Islet of Langerhans (tissue), 1 donor: Measurements from ENCODE around the gene FBXL20.
A peak's percentile ranks its signal among the peaks of the same experiment; 100 is the strongest.
"Not testable (repeated sequence)": the region's sequence is repeated elsewhere in the genome, so short reads cannot be mapped to it uniquely, and the experiment has no call there.

Experiments used
- FAIRE-seq: peaks from one replicate; lab custom pipeline; 2011; peaks lifted over from hg19 to GRCh38; lab: Jason Lieb, UNC

FBXL20 gene

GRCh38 chr17:39328815-39329214 lies 72.6 kb downstream of the FBXL20 start:
- no peak for FAIRE-seq

- no peak for FAIRE-seq
These were observed 74.3 kb downstream of the FBXL20 start for GRCh38 chr17:39327109-39327508.

DNA sequence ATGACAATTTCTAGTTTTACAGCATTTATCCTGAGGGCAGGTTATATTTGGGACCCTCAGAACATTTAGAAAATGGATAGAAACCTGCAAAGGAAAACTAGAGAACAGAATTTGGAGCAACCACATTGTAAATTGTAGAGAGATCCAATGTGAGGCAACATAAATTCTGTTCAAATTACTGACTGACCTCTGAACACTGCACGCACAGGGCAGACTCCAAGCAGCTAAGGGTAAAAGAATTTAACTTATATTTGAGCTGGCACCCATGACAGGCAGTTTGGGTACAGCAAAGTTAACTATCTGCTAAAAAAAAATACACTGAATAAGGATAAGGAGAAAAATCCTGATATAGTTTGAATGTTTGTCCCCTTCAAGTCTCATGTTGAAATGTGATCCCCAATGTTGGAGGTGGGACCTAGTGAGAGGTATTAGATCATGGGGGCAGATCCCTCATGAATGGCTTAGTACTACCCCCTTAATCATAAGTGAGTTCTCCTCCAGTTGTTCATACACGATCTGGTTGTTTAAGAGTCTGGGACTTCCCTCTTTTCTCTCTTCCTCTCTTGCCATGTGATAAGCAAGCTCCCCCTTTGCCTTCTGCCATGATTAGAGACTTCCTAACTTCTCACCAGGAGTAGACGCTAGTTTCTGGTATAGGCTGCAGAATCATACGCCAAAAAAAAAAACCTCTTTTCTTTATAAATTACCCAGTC lies 75.7 kb downstream of the FBXL20 start:
- FAIRE-seq: no peak

DNA sequence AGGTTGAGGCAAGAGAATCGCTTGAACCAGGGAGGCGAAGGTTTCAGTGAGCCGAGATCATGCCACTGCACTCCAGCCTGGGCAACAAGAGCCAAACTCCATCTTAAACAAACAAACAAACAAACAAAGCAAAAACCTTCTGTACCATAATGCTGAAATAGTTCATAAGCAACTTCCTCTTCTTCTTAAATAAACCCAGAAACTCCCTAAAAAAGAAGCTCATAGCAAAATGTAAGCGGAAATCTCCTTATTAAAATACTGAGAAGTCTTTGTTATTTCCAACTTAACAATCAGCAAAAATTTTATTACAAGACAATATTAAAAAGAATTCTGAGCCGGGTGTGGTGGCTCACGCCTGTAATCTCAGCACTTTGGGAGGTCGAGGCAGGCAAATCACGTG lies 82.8 kb downstream of the FBXL20 start:
- FAIRE-seq: no peak

GRCh38 chr17:39306509-39307212 lies 94.8 kb downstream of the FBXL20 start:
- peak; percentile 88 for FAIRE-seq

GRCh38 chr17:39305978-39306377 lies 95.4 kb downstream of the FBXL20 start:
- FAIRE-seq: no peak

DNA sequence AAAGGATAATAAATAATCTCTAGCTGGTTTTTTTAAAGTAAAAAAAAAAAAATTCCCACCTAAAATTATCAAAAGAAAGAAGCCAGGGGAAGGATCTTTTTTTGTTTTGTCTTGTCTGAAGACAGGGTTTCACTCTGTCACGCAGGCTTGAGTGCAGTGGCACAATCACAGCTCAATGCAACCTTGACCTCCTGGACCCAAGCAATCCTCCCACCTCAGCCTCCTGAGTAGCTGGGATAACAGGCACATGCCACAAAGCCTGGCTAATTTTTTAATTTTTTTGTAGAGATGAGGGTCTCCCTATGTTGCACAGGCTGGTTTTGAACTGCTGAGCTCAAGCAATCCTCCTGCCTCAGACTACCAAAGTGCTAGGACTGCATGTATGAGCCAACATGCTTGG lies 97.2 kb downstream of the FBXL20 start:
- no peak for FAIRE-seq

GRCh38 chr17:39294060-39294459 lies 107.4 kb downstream of the FBXL20 start:
- FAIRE-seq: no peak

GRCh38 chr17:39292546-39292945 lies 108.9 kb downstream of the FBXL20 start:
- not testable (repeated sequence) for FAIRE-seq

DNA sequence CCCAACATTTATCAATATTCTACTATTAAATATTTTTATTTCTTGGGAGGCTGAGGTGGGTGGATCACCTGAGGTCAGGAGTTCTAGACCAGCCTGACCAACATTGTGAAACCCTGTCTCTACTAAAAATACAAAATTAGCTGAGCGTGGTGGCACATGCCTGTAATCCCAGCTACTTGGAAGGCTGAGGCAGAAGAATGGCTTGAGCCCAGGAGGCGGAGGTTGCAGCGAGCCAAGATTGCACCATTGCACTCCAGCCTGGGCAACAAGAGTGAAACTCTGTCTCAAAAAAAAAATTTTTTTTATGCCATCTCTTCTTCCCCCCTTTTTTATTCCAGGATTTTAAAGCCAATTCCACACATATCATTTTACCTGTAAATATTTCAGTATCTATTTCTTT lies 114.9 kb downstream of the FBXL20 start:
- not testable (repeated sequence) for FAIRE-seq

GRCh38 chr17:39284685-39285084 lies 116.7 kb downstream of the FBXL20 start:
- no peak for FAIRE-seq

DNA sequence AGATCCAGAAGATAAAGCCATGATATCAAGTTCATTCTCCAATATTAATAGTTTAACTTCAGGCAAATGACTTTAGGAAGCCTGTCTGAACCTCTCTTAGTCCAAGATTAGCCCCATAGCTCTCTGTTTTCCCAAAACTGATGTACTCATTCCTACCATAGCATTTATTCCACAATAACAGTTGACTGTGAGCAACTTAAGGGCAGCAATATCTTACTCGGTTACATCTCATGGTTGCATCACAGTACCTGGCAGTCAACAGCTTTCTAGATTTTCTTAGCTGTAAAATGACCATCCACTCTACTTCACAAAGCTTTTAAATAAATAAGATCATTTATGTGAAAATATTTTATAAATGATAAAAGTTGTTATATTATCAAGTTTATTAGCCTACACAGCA lies 117.5 kb downstream of the FBXL20 start:
- no peak for FAIRE-seq

DNA sequence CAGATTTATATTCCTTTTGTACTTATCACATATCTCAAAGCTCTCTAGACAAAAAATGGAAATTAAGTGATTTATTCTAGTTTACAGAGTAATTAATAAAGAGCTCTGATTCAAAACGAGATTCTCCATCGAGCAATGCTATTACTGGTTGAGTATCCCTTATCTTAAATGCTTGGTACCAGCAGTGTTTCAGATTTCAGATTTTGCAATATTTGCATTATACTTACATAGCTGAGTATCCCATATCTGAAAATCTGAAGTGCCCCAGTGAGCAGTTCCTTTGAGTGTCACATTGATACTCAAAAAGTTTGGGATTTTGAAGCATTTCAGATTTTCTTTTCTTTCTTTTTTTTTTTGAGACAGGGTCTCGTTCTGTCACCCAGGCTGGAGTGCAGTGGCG lies 118.3 kb downstream of the FBXL20 start:
- FAIRE-seq: no peak

DNA sequence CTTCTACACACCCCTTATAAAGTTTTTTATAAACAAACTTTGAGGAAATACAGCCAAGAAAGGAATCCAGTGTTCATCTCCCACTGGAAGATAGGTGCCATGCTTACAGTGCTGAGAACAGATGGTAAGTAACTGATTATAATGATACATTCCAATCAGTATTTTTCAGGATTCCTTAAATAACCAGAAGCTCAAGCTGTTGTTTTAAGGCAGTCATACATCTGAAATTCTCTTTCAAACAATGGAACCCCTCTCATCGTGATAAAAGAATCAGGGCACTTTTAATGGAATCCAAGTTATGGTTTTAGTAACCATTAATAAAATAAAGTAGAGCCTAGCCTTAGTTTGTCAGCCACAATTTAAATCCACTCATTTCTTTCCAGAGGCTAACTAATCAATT lies 119.6 kb downstream of the FBXL20 start:
- no peak for FAIRE-seq

DNA sequence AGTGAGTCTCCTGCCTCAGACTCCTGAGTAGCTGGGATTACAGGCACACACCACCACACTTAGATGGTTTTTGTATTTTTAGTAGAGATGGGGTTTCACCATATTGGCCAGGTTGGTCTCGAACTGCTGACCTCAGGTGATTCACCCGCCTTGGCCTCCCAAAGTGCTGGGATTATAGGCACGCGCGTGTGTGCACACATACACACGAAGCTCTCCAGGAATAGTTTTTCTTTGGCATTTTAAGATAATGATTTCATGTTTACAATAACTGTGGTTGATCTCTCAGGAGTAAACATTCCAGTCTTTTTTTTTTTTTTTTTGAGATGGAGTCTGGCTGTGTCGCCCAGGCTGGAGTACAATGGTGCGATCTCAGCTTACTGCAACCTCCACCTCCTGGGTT lies 123.2 kb downstream of the FBXL20 start:
- not testable (repeated sequence) for FAIRE-seq

GRCh38 chr17:39277110-39277509 lies 124.3 kb downstream of the FBXL20 start:
- FAIRE-seq: no peak

DNA sequence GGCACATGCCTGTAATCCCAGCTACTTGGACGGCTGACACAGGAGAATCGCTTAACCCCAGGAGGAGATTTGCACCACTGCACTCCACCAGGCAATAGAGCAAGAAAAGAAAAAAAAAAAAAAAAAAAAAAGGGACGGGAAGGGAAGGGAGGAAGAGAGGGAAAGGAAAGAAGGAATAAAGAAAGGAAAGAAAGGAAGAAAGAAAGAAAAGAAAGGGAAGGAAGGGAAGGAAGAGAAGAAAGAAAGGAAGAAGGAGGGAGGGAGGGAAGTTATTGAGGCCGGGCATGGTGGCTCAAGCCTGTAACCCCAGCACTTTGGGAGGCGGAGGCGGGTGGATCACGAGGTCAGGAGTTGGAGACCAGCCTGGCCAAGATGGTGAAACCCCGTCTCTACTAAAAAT lies 125.3 kb downstream of the FBXL20 start:
- no peak for FAIRE-seq

GRCh38 chr17:39271546-39271945 lies 129.9 kb downstream of the FBXL20 start:
- FAIRE-seq: no peak

DNA sequence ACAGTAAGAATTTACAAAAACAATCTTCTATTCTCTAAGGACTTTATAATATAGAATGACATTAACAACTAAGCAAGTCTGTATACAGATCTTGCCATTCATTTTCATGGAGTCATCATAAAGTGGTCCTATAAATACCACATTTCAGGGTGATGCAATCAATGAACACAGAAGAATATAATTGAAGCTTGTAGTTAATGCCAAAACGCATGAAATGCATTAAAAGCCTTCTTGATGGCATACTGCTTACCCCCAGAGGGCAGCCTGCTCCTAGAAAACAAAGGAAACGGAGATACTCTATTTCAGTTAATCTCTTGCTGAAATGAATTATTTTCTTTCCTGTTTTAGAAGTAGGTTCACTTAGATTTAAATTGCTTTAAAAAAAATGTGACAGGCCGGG lies 130.5 kb downstream of the FBXL20 start:
- no peak for FAIRE-seq

GRCh38 chr17:39264119-39264518 lies 137.3 kb downstream of the FBXL20 start:
- FAIRE-seq: no peak

- FAIRE-seq: no peak
These were observed 140.1 kb downstream of the FBXL20 start for GRCh38 chr17:39261286-39261685.

- FAIRE-seq: no peak
These were observed 148.5 kb downstream of the FBXL20 start for GRCh38 chr17:39252788-39253460.

DNA sequence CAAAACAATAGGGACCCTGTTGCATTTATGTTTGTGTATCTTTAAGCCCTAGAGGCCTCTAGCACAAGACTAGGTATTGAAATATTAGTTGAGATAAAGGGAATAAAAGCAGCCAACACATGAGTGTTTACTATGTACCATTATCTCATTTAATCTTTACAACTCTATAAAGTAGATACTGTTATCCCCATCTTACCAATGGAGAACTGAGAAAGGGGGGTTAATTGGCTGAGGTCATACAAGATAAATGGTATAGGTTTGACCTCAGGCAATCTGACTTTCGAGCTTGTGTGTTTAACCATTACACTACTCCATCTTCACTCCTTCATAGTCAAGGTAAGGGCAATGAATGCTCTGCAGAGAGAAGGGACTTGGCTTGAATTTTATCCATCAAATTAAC lies 149.4 kb downstream of the FBXL20 start:
- FAIRE-seq: no peak
